ENCODE data around the gene APBB2. TPM values are rescaled to one million over a fixed set of nuclear protein-coding genes. Genes with fewer than 3 reads are reported as not detected.

Gene APBB2
- total RNA-seq, 2 donors from 2014 or later = 56.1 to 64.8 TPM

DNA sequence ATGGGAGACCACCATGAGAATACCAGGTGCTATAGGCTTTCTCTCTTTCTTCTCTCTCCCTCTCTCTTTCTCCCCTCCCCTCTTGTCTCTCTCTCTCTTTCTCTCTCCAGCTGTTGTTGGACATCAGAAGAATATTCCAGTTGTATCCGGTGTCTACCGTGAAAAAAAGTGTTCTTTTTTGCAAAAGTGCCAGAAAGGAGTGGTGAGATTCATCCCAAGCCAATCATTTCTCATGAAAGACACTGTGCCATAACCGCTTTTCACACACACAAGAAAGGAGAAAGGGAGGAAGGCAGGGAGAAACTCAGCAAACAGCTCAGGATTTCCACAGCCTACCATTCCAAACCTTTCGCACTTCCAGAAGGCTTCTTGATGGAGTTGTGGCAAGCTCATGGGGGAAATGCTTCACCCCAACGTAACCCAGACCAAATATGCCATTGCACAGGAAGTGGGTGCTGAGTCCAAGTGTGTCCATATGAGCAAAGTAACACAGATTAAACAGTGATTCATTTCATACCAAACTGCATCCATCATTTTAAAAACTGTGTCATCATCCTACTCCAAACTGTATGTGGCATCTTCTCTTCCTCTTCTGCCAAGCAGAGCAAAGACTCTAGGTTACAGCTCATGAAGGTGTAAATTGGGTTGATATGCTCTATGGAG is 224.0 kb downstream of the APBB2 start:
- whole genome bisulfite sequencing, 2 experiments (ENCODE audit: insufficient coverage in 1 of 2, insufficient read length in 1 of 2) = 96% methylated on average over 5 of the region's 5 CpGs; no CpG with 5 or more reads in 1 of the 2 experiments
- TF ChIP-seq, protein P1, sequence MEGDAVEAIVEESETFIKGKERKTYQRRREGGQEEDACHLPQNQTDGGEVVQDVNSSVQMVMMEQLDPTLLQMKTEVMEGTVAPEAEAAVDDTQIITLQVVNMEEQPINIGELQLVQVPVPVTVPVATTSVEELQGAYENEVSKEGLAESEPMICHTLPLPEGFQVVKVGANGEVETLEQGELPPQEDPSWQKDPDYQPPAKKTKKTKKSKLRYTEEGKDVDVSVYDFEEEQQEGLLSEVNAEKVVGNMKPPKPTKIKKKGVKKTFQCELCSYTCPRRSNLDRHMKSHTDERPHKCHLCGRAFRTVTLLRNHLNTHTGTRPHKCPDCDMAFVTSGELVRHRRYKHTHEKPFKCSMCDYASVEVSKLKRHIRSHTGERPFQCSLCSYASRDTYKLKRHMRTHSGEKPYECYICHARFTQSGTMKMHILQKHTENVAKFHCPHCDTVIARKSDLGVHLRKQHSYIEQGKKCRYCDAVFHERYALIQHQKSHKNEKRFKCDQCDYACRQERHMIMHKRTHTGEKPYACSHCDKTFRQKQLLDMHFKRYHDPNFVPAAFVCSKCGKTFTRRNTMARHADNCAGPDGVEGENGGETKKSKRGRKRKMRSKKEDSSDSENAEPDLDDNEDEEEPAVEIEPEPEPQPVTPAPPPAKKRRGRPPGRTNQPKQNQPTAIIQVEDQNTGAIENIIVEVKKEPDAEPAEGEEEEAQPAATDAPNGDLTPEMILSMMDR (conservative IDR thresholded peaks at IDR 0.05) = no peak
- no peaks in the 10 kb centered on the region for H3K36me3 ChIP-seq (ENCODE audit: control insufficient read depth, insufficient read depth, low read length)
- DNase-seq = no peak
- H3K9me3 Mint-ChIP-seq = no peaks in the 10 kb centered on the region
- H3K4me1 Mint-ChIP-seq = no peaks in the 10 kb centered on the region
- H3K27me3 ChIP-seq (ENCODE audit: control insufficient read depth, insufficient read depth, low read length, poor library complexity, severe bottlenecking) = no peaks in the 10 kb centered on the region
- H3K27me3 Mint-ChIP-seq (ENCODE audit: insufficient read depth) = no peaks in the 10 kb centered on the region
- no peak overlapping the region for H3K4me3 ChIP-seq (ENCODE audit: low read length)
- H3K9ac ChIP-seq (ENCODE audit: extremely low read depth, low read length, poor library complexity, severe bottlenecking) = no peak overlapping the region
- no peak overlapping the region for H3K27ac ChIP-seq (ENCODE audit: low read depth, low read length)
- H3K27ac Mint-ChIP-seq = no peak overlapping the region
- H3K4me3 Mint-ChIP-seq = no peak overlapping the region
- H3K9me3 ChIP-seq (ENCODE audit: control insufficient read depth, low read length) = no peaks in the 10 kb centered on the region
- H3K36me3 Mint-ChIP-seq (ENCODE audit: low read depth) = peaks cover 5% of the 10 kb centered on the region
- no peaks in the 10 kb centered on the region for H3K4me1 ChIP-seq (ENCODE audit: control insufficient read depth, insufficient read depth, low read length)

DNA sequence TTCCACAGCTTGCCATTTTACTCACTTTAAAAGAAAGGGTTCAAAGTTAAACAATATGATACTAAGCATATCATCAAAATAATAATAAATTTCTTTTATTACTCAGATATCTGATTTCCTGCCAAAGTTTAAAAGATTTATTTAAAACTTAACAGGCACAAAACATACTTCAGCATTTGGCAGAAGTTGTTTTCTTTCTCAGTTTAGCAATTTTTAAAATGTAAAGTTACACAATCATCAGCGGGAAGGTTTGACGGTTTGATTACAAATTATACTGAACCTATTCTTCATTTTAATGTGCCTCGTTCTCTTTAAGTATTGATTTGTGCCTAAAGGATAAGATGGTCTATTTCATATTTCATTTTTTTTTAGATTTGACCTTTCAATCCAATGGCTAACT is 227.2 kb downstream of the APBB2 start:
- H3K4me1 Mint-ChIP-seq = no peaks in the 10 kb centered on the region
- WGBS, 2 experiments (ENCODE audit: insufficient coverage in 1 of 2, insufficient read length in 1 of 2) = 100% methylated on average over 2 of the region's 3 CpGs; no CpG with 5 or more reads in 1 of the 2 experiments
- Histone ChIP-seq H3K9me3 (ENCODE audit: control insufficient read depth, low read length) (no peaks in the 10 kb centered on the region), H3K27ac (ENCODE audit: low read depth, low read length) (no peak overlapping the region), H3K36me3 (ENCODE audit: control insufficient read depth, insufficient read depth, low read length) (no peaks in the 10 kb centered on the region), H3K4me1 (ENCODE audit: control insufficient read depth, insufficient read depth, low read length) (no peaks in the 10 kb centered on the region), H3K4me3 (ENCODE audit: low read length) (no peak overlapping the region), H3K27me3 (ENCODE audit: control insufficient read depth, insufficient read depth, low read length, poor library complexity, severe bottlenecking) (no peaks in the 10 kb centered on the region), H3K9ac (ENCODE audit: extremely low read depth, low read length, poor library complexity, severe bottlenecking) (no peak overlapping the region)
- no peaks in the 10 kb centered on the region for H3K27me3 Mint-ChIP-seq (ENCODE audit: insufficient read depth)
- no peak overlapping the region for H3K27ac Mint-ChIP-seq
- H3K36me3 Mint-ChIP-seq (ENCODE audit: low read depth) = peaks cover 8% of the 10 kb centered on the region
- TF ChIP-seq, protein P1 (conservative IDR thresholded peaks at IDR 0.05) = no peak
- H3K9me3 Mint-ChIP-seq = no peaks in the 10 kb centered on the region
- H3K4me3 Mint-ChIP-seq = no peak overlapping the region
- no peak for DNase-seq

DNA sequence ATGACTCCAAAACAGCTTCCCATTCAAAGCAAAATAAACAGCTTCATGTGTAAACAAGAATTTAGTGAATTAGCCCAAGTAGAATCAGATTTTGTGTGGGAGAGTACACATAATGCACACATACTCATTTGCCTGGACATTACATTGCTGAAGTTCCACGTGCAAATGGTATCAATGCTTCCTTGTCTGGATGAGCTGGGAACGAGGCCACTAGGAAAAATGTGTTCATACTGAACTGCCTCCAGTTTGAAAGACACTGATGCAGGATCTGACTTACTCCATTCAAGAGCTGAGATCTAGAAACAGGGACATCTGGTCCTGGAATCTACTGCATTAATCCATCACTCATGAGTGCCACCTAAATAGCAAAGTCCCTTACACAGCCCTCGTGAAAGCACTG is 228.0 kb downstream of the APBB2 start:
- Mint-ChIP-seq H3K9me3 (no peaks in the 10 kb centered on the region), H3K4me3 (no peak overlapping the region), H3K4me1 (no peaks in the 10 kb centered on the region), H3K27me3 (ENCODE audit: insufficient read depth) (no peaks in the 10 kb centered on the region), H3K36me3 (ENCODE audit: low read depth) (peaks cover 9% of the 10 kb centered on the region), H3K27ac (no peak overlapping the region)
- H3K4me1 ChIP-seq (ENCODE audit: control insufficient read depth, insufficient read depth, low read length) = no peaks in the 10 kb centered on the region
- no peak for DNase-seq
- H3K36me3 ChIP-seq (ENCODE audit: control insufficient read depth, insufficient read depth, low read length) = no peaks in the 10 kb centered on the region
- no peak overlapping the region for H3K27ac ChIP-seq (ENCODE audit: low read depth, low read length)
- WGBS, 2 experiments (ENCODE audit: insufficient coverage in 1 of 2, insufficient read length in 1 of 2) = 85 to 88% methylated on average over 2 to 3 of the region's 3 CpGs
- no peak overlapping the region for H3K9ac ChIP-seq (ENCODE audit: extremely low read depth, low read length, poor library complexity, severe bottlenecking)
- H3K27me3 ChIP-seq (ENCODE audit: control insufficient read depth, insufficient read depth, low read length, poor library complexity, severe bottlenecking) = no peaks in the 10 kb centered on the region
- H3K4me3 ChIP-seq (ENCODE audit: low read length) = no peak overlapping the region
- TF ChIP-seq, protein P1 (conservative IDR thresholded peaks at IDR 0.05) = no peak
- H3K9me3 ChIP-seq (ENCODE audit: control insufficient read depth, low read length) = no peaks in the 10 kb centered on the region

Data from endodermal cell (in vitro differentiated cells).